Subcutaneous abdominal adipose tissue (tissue), 5 donors: ENCODE results near the gene KNTC1.
"Not testable (repeated sequence)": the region's sequence is repeated elsewhere in the genome, so short reads cannot be mapped to it uniquely, and the experiment has no call there.

ENCODE experiments used
- H3K27ac ChIP-seq: one replicate; pipeline ENCODE4 v1.7.0; 2013; ENCODE audit warnings: low read depth, mild to moderate bottlenecking, inconsistent platforms, low read length, moderate library complexity
- H3K27me3 ChIP-seq, 5 donors: one replicate each; pipeline ENCODE4 v1.7.0; 2013; ENCODE audit warnings: low read length in 5 of 5, inconsistent platforms in 1 of 5; ENCODE audit not compliant: control insufficient read depth in 5 of 5, insufficient read depth in 4 of 5
- H3K36me3 ChIP-seq, 5 donors: one replicate each; pipeline ENCODE4 v1.7.0; 2013; ENCODE audit warnings: low read length in 5 of 5; ENCODE audit not compliant: control insufficient read depth in 5 of 5, insufficient read depth in 5 of 5
- H3K4me1 ChIP-seq, 5 donors: one replicate each; pipeline ENCODE4 v1.7.0; 2013; ENCODE audit warnings: low read length in 5 of 5, mild to moderate bottlenecking in 3 of 5, moderate library complexity in 1 of 5; ENCODE audit not compliant: control insufficient read depth in 5 of 5, insufficient read depth in 5 of 5
- H3K4me3 ChIP-seq, 5 donors: one replicate each; pipeline ENCODE4 v1.7.0; 2013; ENCODE audit warnings: low read length in 5 of 5, low read depth in 1 of 5
- H3K9ac ChIP-seq, 5 donors: one replicate each; pipeline ENCODE4 v1.7.0; 2013; ENCODE audit warnings: low read length in 5 of 5, mild to moderate bottlenecking in 4 of 5, moderate library complexity in 3 of 5
- H3K9me3 ChIP-seq, 5 donors: one replicate each; pipeline ENCODE4 v1.7.0; 2013; ENCODE audit warnings: low read length in 5 of 5; ENCODE audit not compliant: control insufficient read depth in 5 of 5
- donor health status: healthy.
- donor health status: healthy.
- donor health status: healthy.
- donor health status: healthy.
- donor health status: healthy.

Gene KNTC1

DNA sequence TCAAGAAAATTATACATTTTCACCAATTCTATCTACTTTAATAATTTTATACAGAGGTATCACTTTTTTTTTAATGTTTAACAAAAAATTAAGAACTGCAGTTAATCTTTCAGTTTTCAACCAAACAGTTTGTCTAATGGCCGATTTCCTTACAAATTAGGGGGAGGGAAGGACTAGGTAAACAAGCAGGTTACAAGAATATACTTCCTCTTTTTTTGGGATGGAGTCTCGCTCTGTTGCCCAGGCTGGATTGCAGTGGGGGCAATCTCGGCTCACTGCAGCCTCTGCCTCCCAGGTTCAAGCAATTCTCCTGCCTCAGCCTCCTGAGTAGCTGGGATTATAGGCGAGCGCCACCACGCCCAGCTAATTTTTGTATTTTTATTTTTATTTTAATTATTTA, 33.8 kb upstream of the KNTC1 start:
- not testable (repeated sequence) for H3K27ac ChIP-seq

GRCh38 chr12:122495258-122495657, 31.8 kb upstream of the KNTC1 start:
- Histone ChIP-seq H3K27ac (no peak overlapping the region), H3K4me3 (no peak overlapping the region), H3K4me1 (peaks cover 0 to 23% (median 16%) of the 10 kb centered on the region in 5 donors), H3K9me3 (no peaks in the 10 kb centered on the region), H3K27me3 (no peaks in the 10 kb centered on the region), H3K36me3 (peaks cover 15 to 30% (median 26%) of the 10 kb centered on the region in 5 donors), H3K9ac (no peak overlapping the region)

More for the DNA sequence above, 33.8 kb upstream of the KNTC1 start:
- H3K9ac ChIP-seq, H3K4me1 ChIP-seq, H3K27me3 ChIP-seq, H3K9me3 ChIP-seq, H3K4me3 ChIP-seq: not testable (repeated sequence)
- H3K36me3 ChIP-seq: peaks cover 30 to 49% (median 40%) of the 10 kb centered on the region in 5 donors

- peaks cover 12 to 27% (median 21%) of the 10 kb centered on the region in 5 donors for H3K36me3 ChIP-seq
- H3K4me3 ChIP-seq: peak overlapping the region; percentile 79 to 95 (median 92)
- no peaks in the 10 kb centered on the region for H3K27me3 ChIP-seq
- H3K9ac ChIP-seq: peak overlapping the region; percentile 91 to 98 (median 92)
- peaks cover 0 to 30% (median 22%) of the 10 kb centered on the region in 5 donors for H3K4me1 ChIP-seq
- peak overlapping the region; percentile 98 for H3K27ac ChIP-seq
- H3K9me3 ChIP-seq: no peaks in the 10 kb centered on the region
Observed at GRCh38 chr12:122499991-122500684, 26.9 kb upstream of the KNTC1 start.

DNA sequence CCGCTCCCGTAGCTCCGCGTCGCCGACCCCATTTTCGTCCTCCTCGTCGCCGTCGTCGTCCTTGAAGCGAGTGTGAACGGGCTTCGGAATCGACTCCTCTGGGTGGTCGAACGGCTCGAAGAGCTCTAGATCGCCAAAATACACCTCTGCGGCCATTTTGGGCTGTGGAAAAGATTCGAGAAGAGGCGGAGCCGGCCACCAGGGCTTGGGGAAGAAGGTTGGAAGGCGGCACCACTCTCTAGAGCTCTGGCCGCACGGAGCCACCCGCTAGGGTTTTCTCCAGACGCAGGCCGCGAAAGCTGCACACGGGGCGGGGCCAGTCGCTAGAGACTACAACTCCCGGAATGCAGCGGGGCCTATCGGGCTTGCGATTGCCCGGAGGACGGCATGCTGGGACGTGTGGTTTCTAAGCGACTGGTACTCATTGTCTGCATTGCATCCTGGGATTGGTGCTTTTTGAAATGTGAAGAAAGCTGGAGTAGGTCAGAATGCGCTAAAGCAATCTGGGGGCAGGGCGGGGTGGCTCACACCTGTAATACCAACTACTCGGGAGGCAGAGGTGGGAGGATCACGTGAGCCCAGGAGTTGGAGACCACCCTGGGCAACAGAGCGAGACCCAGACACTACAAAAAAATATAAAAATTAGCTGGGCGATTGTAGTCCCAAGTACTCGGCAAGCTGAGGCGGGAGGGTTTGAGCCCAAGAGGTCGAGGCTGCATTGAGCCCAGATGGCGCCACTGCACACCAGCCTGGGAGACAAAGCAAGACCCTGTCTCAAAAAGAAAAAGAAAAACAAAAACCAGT, 26.2 kb upstream of the KNTC1 start, which contains the start of gene ZCCHC8:
TSS of gene ZCCHC8 (minus strand) at position 248 of the 804 bp plus-strand sequence. CDS start at position 156, 92 bp downstream.
- H3K27ac ChIP-seq: peak within 1 kb of the TSS; percentile 98
- H3K9ac ChIP-seq: peak within 1 kb of the TSS; percentile 91 to 98 (median 92)
- H3K4me3 ChIP-seq: peak within 1 kb of the TSS; percentile 79 to 95 (median 92)
- H3K36me3 ChIP-seq: peaks cover 16 to 31% (median 26%) of the 10 kb centered on the region in 5 donors
- H3K9me3 ChIP-seq: no peaks in the 10 kb centered on the region
- peaks cover 0 to 30% (median 22%) of the 10 kb centered on the region in 5 donors for H3K4me1 ChIP-seq
- no peaks in the 10 kb centered on the region for H3K27me3 ChIP-seq

DNA sequence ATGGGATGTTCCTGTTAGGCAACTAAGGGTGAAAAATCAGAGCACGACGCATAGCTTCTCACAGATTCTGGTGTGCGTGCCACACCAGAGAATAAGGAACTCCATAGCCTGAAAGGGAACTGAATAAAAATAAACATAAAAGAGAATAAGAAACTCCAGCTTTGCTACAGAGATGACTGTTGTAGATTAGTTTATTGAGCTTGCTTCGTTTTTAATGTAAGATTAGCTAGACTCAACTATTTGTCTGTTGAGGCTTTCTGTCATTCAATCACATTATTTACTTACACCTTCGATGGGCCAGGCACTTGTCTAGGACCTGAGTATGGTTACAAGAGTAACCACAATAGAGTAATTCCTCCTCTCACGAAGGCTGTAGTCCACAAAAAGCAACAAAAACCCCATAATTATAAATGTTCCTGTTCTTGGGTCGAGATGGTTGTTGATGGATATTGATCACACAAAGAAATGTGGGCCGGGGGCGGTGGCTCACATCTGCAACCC, 25.5 kb upstream of the KNTC1 start:
- Histone ChIP-seq H3K27me3 (no peaks in the 10 kb centered on the region), H3K4me1 (peaks cover 0 to 30% (median 22%) of the 10 kb centered on the region in 5 donors), H3K9ac (peak overlapping the region in 2 of 5 donors; percentile 98), H3K27ac (peak overlapping the region; percentile 98), H3K36me3 (peaks cover 20 to 36% (median 32%) of the 10 kb centered on the region in 5 donors), H3K4me3 (peak overlapping the region; percentile 79 to 95 (median 92)), H3K9me3 (no peaks in the 10 kb centered on the region)

- no peak overlapping the region for H3K4me3 ChIP-seq
- peaks cover 28 to 52% (median 48%) of the 10 kb centered on the region in 5 donors for H3K36me3 ChIP-seq
- no peak overlapping the region for H3K27ac ChIP-seq
- no peak overlapping the region for H3K9ac ChIP-seq
- H3K4me1 ChIP-seq: peaks cover 0 to 26% (median 18%) of the 10 kb centered on the region in 5 donors
- H3K9me3 ChIP-seq: no peaks in the 10 kb centered on the region
- H3K27me3 ChIP-seq: no peaks in the 10 kb centered on the region
Observed at GRCh38 chr12:122503147-122503751, 23.8 kb upstream of the KNTC1 start.

- Histone ChIP-seq H3K27me3 (no peaks in the 10 kb centered on the region), H3K9ac (no peak overlapping the region), H3K27ac (no peak overlapping the region), H3K9me3 (no peaks in the 10 kb centered on the region), H3K36me3 (peaks cover 31 to 59% (median 56%) of the 10 kb centered on the region in 5 donors), H3K4me1 (peaks cover 0 to 19% (median 17%) of the 10 kb centered on the region in 5 donors), H3K4me3 (no peak overlapping the region)
Observed at GRCh38 chr12:122503783-122504590, 23.1 kb upstream of the KNTC1 start.

DNA sequence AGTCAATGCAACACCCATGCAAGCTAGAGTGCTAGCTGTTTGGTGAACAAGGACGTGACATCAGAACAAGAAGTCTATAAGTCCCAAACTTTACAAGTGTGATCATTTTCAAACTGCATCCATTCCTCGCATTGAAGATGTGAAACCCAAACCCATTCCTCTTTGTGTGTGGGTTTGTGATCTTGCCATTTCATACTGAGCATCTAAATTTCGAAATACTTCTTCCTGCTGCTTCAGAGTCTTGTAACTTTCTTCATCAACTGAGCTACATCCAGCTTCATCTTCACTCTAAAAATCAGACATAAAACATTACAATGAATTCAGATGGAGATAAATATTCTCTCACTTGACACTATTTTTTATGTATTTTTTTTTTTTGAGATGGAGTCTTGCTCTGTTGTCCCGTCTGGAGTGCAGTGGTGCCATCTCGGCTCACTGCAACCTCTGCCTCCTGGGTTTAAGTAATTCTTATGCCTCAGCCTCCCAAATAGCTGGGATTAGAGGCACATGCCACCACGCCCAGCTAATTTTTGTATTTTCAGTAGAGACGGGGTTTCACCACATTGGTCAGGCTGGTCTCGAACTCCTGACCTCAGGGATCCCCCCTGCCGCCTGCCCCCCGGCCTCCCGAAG, 21.5 kb upstream of the KNTC1 start:
- no peak overlapping the region for H3K27ac ChIP-seq
- peaks cover 0 to 8% (median 6%) of the 10 kb centered on the region in 5 donors for H3K4me1 ChIP-seq
- no peak overlapping the region for H3K9ac ChIP-seq
- peaks cover 35 to 74% (median 71%) of the 10 kb centered on the region in 5 donors for H3K36me3 ChIP-seq
- H3K9me3 ChIP-seq: no peaks in the 10 kb centered on the region
- no peaks in the 10 kb centered on the region for H3K27me3 ChIP-seq
- no peak overlapping the region for H3K4me3 ChIP-seq
